ENCODE data around the gene FOXP4.
A peak's percentile ranks its signal among the peaks of the same experiment; 100 is the strongest.
"Not testable (repeated sequence)": the region's sequence is repeated elsewhere in the genome, so short reads cannot be mapped to it uniquely, and the experiment has no call there.

Gene FOXP4

GRCh38 chr6:41599015-41599851 lies 53.1 kb downstream of the FOXP4 start:
- DNase-seq (ENCODE audit: low spot score): peak; percentile 53

- no peak for DNase-seq (ENCODE audit: low spot score)
These were observed 53.8 kb downstream of the FOXP4 start for GRCh38 chr6:41599852-41600445.

- no peak for DNase-seq (ENCODE audit: low spot score)
These were observed 54.5 kb downstream of the FOXP4 start for GRCh38 chr6:41600499-41601247.

- no peak for DNase-seq (ENCODE audit: low spot score)
These were observed 55.0 kb downstream of the FOXP4 start for GRCh38 chr6:41601248-41601549.

- DNase-seq (ENCODE audit: low spot score): no peak
These were observed 56.2 kb downstream of the FOXP4 start for GRCh38 chr6:41602422-41602743.

GRCh38 chr6:41602864-41603608 lies 56.9 kb downstream of the FOXP4 start:
- DNase-seq (ENCODE audit: low spot score): peak; percentile 83

GRCh38 chr6:41604006-41604405 lies 57.8 kb downstream of the FOXP4 start:
- DNase-seq (ENCODE audit: low spot score): no peak

- DNase-seq (ENCODE audit: low spot score): no peak
These were observed 59.5 kb downstream of the FOXP4 start for GRCh38 chr6:41605649-41606048.

- DNase-seq (ENCODE audit: low spot score): no peak
These were observed 60.9 kb downstream of the FOXP4 start for GRCh38 chr6:41607036-41607435.

GRCh38 chr6:41607736-41608135 lies 61.6 kb downstream of the FOXP4 start:
- no peak for DNase-seq (ENCODE audit: low spot score)

- no peak for DNase-seq (ENCODE audit: low spot score)
These were observed 62.4 kb downstream of the FOXP4 start for GRCh38 chr6:41608443-41609151.

- no peak for DNase-seq (ENCODE audit: low spot score)
These were observed 68.5 kb downstream of the FOXP4 start for GRCh38 chr6:41614715-41615114.

GRCh38 chr6:41615311-41615710 lies 69.1 kb downstream of the FOXP4 start:
- DNase-seq (ENCODE audit: low spot score): no peak

GRCh38 chr6:41618598-41618997 lies 72.4 kb downstream of the FOXP4 start:
- DNase-seq (ENCODE audit: low spot score): no peak

GRCh38 chr6:41619193-41619592 lies 73.0 kb downstream of the FOXP4 start:
- DNase-seq (ENCODE audit: low spot score): not testable (repeated sequence)

GRCh38 chr6:41621367-41621766 lies 75.2 kb downstream of the FOXP4 start:
- no peak for DNase-seq (ENCODE audit: low spot score)

GRCh38 chr6:41621802-41622201 lies 75.6 kb downstream of the FOXP4 start:
- no peak for DNase-seq (ENCODE audit: low spot score)

- no peak for DNase-seq (ENCODE audit: low spot score)
These were observed 76.2 kb downstream of the FOXP4 start for GRCh38 chr6:41622206-41622988.

- DNase-seq (ENCODE audit: low spot score): no peak
These were observed 77.1 kb downstream of the FOXP4 start for GRCh38 chr6:41623330-41623729.

GRCh38 chr6:41624621-41625380 lies 78.6 kb downstream of the FOXP4 start:
- no peak for DNase-seq (ENCODE audit: low spot score)

Data from iPS-NIHi11 (cell line).